ENCODE results near the gene UST.

The UST gene

GRCh38 chr6:149071997-149072396 lies 325.2 kb downstream of the UST start:
- no peak for DNase-seq

GRCh38 chr6:149074832-149075258 lies 328.0 kb downstream of the UST start:
- DNase-seq, result no peak

GRCh38 chr6:149075616-149076354 lies 329.0 kb downstream of the UST start:
- no peak for DNase-seq

- DNase-seq, result no peak
Measured at GRCh38 chr6:149076355-149076734, 329.5 kb downstream of the UST start.

GRCh38 chr6:149077208-149077607 lies 330.4 kb downstream of the UST start:
- no peak for DNase-seq

GRCh38 chr6:149078211-149078782 lies 331.5 kb downstream of the UST start:
- no peak for DNase-seq

GRCh38 chr6:149079456-149079855 lies 332.6 kb downstream of the UST start:
- no peak for DNase-seq

GRCh38 chr6:149079911-149080491 lies 333.2 kb downstream of the UST start:
- DNase-seq, result no peak

GRCh38 chr6:149080511-149080910 lies 333.7 kb downstream of the UST start:
- DNase-seq, result no peak

GRCh38 chr6:149081281-149081680 lies 334.5 kb downstream of the UST start:
- no peak for DNase-seq

GRCh38 chr6:149082320-149082719 lies 335.5 kb downstream of the UST start:
- no peak for DNase-seq

GRCh38 chr6:149084026-149084425 lies 337.2 kb downstream of the UST start:
- DNase-seq, result no peak

GRCh38 chr6:149084808-149085556 lies 338.2 kb downstream of the UST start:
- no peak for DNase-seq

- DNase-seq, result no peak
Measured at GRCh38 chr6:149085557-149085938, 338.7 kb downstream of the UST start.

- DNase-seq, result no peak
Measured at GRCh38 chr6:149086363-149086762, 339.5 kb downstream of the UST start.

- no peak for DNase-seq
Measured at GRCh38 chr6:149087898-149088297, 341.1 kb downstream of the UST start.

- DNase-seq, result no peak
Measured at GRCh38 chr6:149088361-149088760, 341.5 kb downstream of the UST start.

GRCh38 chr6:149089510-149089909 lies 342.7 kb downstream of the UST start:
- no peak for DNase-seq

- no peak for DNase-seq
Measured at GRCh38 chr6:149090937-149091336, 344.1 kb downstream of the UST start.

GRCh38 chr6:149093643-149094042 lies 346.8 kb downstream of the UST start:
- no peak for DNase-seq

GRCh38 chr6:149094156-149094555 lies 347.3 kb downstream of the UST start:
- no peak for DNase-seq

- DNase-seq, result no peak
Measured at GRCh38 chr6:149094934-149095351, 348.1 kb downstream of the UST start.

GRCh38 chr6:149095842-149096241 lies 349.0 kb downstream of the UST start:
- DNase-seq, result no peak

- DNase-seq, result no peak
Measured at GRCh38 chr6:149097794-149098193, 351.0 kb downstream of the UST start.

All from SIG-M5 (cell line).